SU-DHL-6 (cell line): ENCODE results near the gene PDIA2.

ENCODE experiments used
- H2AFZ ChIP-seq: fragments of 200-600 bp; sonication (generic); 2 replicates; pipeline ENCODE4 v1.6.1; 2014; ENCODE audit warnings: low read depth, mild to moderate bottlenecking, moderate library complexity, mixed read lengths, antibody characterized with exemption, low read length; ENCODE audit not compliant: severe bottlenecking
- H3F3A ChIP-seq: fragments of 200-600 bp; shearing (Covaris generic); 2 replicates; pipeline ENCODE4 v1.6.0; 2016; ENCODE audit warnings: antibody characterized with exemption, mild to moderate bottlenecking; ENCODE audit not compliant: insufficient read depth
- H3K27ac ChIP-seq: fragments of 200-600 bp; sonication (generic); 2 replicates; pipeline ENCODE4 v1.5.1; 2016; ENCODE audit warnings: low read depth, mild to moderate bottlenecking, low read length, moderate library complexity, mixed read lengths
- H3K27me3 ChIP-seq: fragments of 200-600 bp; sonication (generic), shearing (Covaris generic); 2 replicates; pipeline ENCODE4 v1.6.0; 2014; ENCODE audit warnings: mild to moderate bottlenecking, low read length
- H3K36me3 ChIP-seq: fragments of 200-600 bp; sonication (generic); 2 replicates; pipeline ENCODE4 v1.6.1; 2014; ENCODE audit warnings: mild to moderate bottlenecking, low read length, mixed read lengths
- H3K4me2 ChIP-seq: fragments of 300-600, 200-600 bp; shearing (Covaris generic), sonication (generic); 2 replicates; pipeline ENCODE4 v1.6.0; 2014; ENCODE audit warnings: low read length, low read depth, mild to moderate bottlenecking; ENCODE audit not compliant: poor library complexity, severe bottlenecking
- H3K4me3 ChIP-seq: fragments of 200-600 bp; sonication (generic); 2 replicates; pipeline ENCODE4 v1.5.1; 2014; ENCODE audit warnings: antibody characterized with exemption, low read length, mild to moderate bottlenecking, mixed read lengths; ENCODE audit not compliant: insufficient read depth, poor library complexity, severe bottlenecking
- H3K79me2 ChIP-seq: fragments of 200-600 bp; sonication (generic); 2 replicates; pipeline ENCODE4 v1.6.1; 2014; ENCODE audit warnings: mild to moderate bottlenecking, low read length, moderate library complexity; ENCODE audit not compliant: insufficient read depth
- H3K9ac ChIP-seq: fragments of 200-600 bp; sonication (generic); 2 replicates; pipeline ENCODE4 v1.7.0; 2014; ENCODE audit warnings: mild to moderate bottlenecking, low read length
- H3K9me2 ChIP-seq: fragments of 200-600 bp; sonication (generic); replicated peaks from 2 replicates; pipeline ENCODE4 v1.6.1; 2014; ENCODE audit warnings: low read length; ENCODE audit not compliant: insufficient read depth
- H3K9me3 ChIP-seq: fragments of 200-600 bp; sonication (generic); 2 replicates; pipeline ENCODE4 v1.6.1; 2014; ENCODE audit warnings: low read length, mixed read lengths; ENCODE audit not compliant: insufficient read depth
- H4K20me1 ChIP-seq: fragments of 200-600 bp; sonication (generic); 2 replicates; pipeline ENCODE4 v1.6.1; 2014; ENCODE audit warnings: low read depth, mild to moderate bottlenecking, antibody characterized with exemption, low read length, moderate library complexity, mixed read lengths
- CTCF ChIP-seq: fragments of 200-600 bp; sonication (generic); IDR thresholded peaks from one replicate; pipeline ENCODE4 v1.5.1; 2017; ENCODE audit warnings: antibody characterized with exemption, mild to moderate bottlenecking, low read length, moderate library complexity; ENCODE audit not compliant: insufficient read depth, poor library complexity, severe bottlenecking
- EZH2phosphoT487 ChIP-seq: fragments of 200-600 bp; sonication (generic), shearing (Covaris generic); conservative IDR thresholded peaks from 2 replicates; pipeline ENCODE4 v1.6.1; 2018; ENCODE audit warnings: mild to moderate bottlenecking, antibody characterized with exemption, low read length, moderate library complexity, mixed read lengths

Gene PDIA2

GRCh38 chr16:240559-240958 is 42.4 kb upstream of the PDIA2 start:
- H2AFZ ChIP-seq: no peak overlapping the region
- H4K20me1 ChIP-seq: no peaks in the 10 kb centered on the region
- H3F3A ChIP-seq: peaks cover 9% of the 10 kb centered on the region; the same call in 1 of the 2 replicates
- H3K4me2 ChIP-seq: no peak overlapping the region
- H3K9me3 ChIP-seq: no peaks in the 10 kb centered on the region
- H3K27me3 ChIP-seq: no peaks in the 10 kb centered on the region
- TF ChIP-seq CTCF: no peak
- TF ChIP-seq EZH2phosphoT487: no peak
- H3K9me2 ChIP-seq: no peaks in the 10 kb centered on the region
- no peak overlapping the region for H3K9ac ChIP-seq
- no peak overlapping the region for H3K4me3 ChIP-seq
- H3K27ac ChIP-seq: no peak overlapping the region
- no peaks in the 10 kb centered on the region for H3K36me3 ChIP-seq
- peaks cover 9% of the 10 kb centered on the region for H3K79me2 ChIP-seq

GRCh38 chr16:242281-242680 is 40.7 kb upstream of the PDIA2 start:
- no peak overlapping the region for H3K27ac ChIP-seq
- H3K27me3 ChIP-seq: no peaks in the 10 kb centered on the region
- no peaks in the 10 kb centered on the region for H3K9me3 ChIP-seq
- no peak overlapping the region for H3K9ac ChIP-seq
- H2AFZ ChIP-seq: no peak overlapping the region
- no peaks in the 10 kb centered on the region for H3K9me2 ChIP-seq
- H3K4me3 ChIP-seq: no peak overlapping the region
- no peaks in the 10 kb centered on the region for H4K20me1 ChIP-seq
- H3K79me2 ChIP-seq: peaks cover 4% of the 10 kb centered on the region
- TF ChIP-seq CTCF: no peak
- TF ChIP-seq EZH2phosphoT487: no peak
- peaks cover 6% of the 10 kb centered on the region; the same call in 1 of the 2 replicates for H3F3A ChIP-seq
- H3K36me3 ChIP-seq: no peaks in the 10 kb centered on the region
- H3K4me2 ChIP-seq: no peak overlapping the region

- H3K36me3 ChIP-seq: no peaks in the 10 kb centered on the region
- no peaks in the 10 kb centered on the region for H3K27me3 ChIP-seq
- H3K79me2 ChIP-seq: peaks cover 4% of the 10 kb centered on the region; the same call in 1 of the 2 replicates
- TF ChIP-seq EZH2phosphoT487 (no peak), CTCF (no peak)
- H4K20me1 ChIP-seq: no peaks in the 10 kb centered on the region
- no peak overlapping the region for H3K9ac ChIP-seq
- H2AFZ ChIP-seq: no peak overlapping the region
- H3K9me3 ChIP-seq: no peaks in the 10 kb centered on the region
- H3K4me3 ChIP-seq: no peak overlapping the region
- H3F3A ChIP-seq: peaks cover 5% of the 10 kb centered on the region; the same call in 1 of the 2 replicates
- H3K27ac ChIP-seq: no peak overlapping the region
- no peaks in the 10 kb centered on the region for H3K9me2 ChIP-seq
- H3K4me2 ChIP-seq: no peak overlapping the region
These were observed 39.6 kb upstream of the PDIA2 start for GRCh38 chr16:243348-243747.
